Nephron (organoid): ENCODE results near the gene MNAT1.
A peak's percentile ranks its signal among the peaks of the same experiment; 100 is the strongest.

Experiments
- H3K27ac Mint-ChIP-seq, 3 experiments: 2 replicates each; pipeline ENCODE4 v1.8.0; 2020; ENCODE audit warnings: mixed read lengths in 3 of 3, mild to moderate bottlenecking in 2 of 3, moderate library complexity in 1 of 3
- H3K27me3 Mint-ChIP-seq: 2 replicates; pipeline ENCODE4 v1.8.0; 2021; ENCODE audit warnings: low read depth, mild to moderate bottlenecking, moderate library complexity, mixed read lengths
- H3K36me3 Mint-ChIP-seq: 2 replicates; pipeline ENCODE4 v1.8.0; 2020; ENCODE audit warnings: low read depth, mixed read lengths
- H3K4me1 Mint-ChIP-seq: 2 replicates; pipeline ENCODE4 v1.8.0; 2020; ENCODE audit warnings: mixed read lengths
- H3K4me3 Mint-ChIP-seq, 3 experiments: 2 replicates each; pipeline ENCODE4 v1.8.0; 2020; ENCODE audit warnings: mild to moderate bottlenecking in 3 of 3, mixed read lengths in 3 of 3, moderate library complexity in 2 of 3
- H3K9me3 Mint-ChIP-seq: 2 replicates; pipeline ENCODE4 v1.8.0; 2020; ENCODE audit warnings: mixed read lengths
- TF ChIP-seq, protein P1 (sequence below), 3 experiments: fragments of 200-600 bp; sonication (generic); IDR thresholded peaks; one replicate each; pipeline ENCODE4 v1.5.0; 2021; ENCODE audit warnings: antibody characterized with exemption in 3 of 3; ENCODE audit not compliant: unreplicated experiment in 3 of 3

MNAT1 gene

DNA sequence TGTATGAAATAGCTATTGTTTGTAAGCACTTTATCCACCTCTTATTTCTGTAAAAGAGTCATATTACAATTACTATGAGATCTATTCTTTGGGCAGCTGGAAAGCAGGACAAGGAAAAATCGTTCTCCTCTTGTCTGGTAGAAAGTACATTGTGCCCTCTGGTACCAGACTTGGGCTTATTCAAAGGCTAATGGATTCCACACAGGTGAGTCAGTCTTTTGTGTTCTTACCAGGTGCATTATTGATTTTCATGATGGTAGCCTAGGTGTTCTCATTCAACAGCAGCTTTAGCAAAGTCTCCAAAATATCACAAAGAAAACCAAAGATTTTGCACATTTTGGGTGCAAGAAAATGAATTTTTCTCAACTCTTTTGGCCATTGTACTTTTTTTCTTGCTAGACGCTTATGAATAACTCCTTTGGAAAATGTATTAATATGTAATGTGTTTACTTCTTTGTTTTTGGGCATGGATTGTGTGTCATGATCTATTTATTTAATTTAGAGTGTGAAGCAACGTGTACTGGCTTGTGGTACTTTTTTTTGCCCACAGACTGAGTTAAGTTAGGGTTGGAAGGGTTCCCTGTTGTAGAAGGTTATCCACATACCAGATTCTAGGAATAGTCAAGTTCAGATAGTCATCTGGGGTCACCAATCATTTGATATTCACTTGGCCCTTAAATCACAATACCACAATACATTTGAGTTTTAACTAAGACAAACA, 26.2 kb downstream of the MNAT1 start:
- Mint-ChIP-seq H3K4me1 (peaks cover 64% of the 10 kb centered on the region), H3K27me3 (no peaks in the 10 kb centered on the region), H3K4me3 (no peak overlapping the region), H3K36me3 (peaks cover 4% of the 10 kb centered on the region), H3K9me3 (no peaks in the 10 kb centered on the region), H3K27ac (peak overlapping the region in 2 of 3 experiments; percentile 39 to 64)
- TF ChIP-seq, protein P1, sequence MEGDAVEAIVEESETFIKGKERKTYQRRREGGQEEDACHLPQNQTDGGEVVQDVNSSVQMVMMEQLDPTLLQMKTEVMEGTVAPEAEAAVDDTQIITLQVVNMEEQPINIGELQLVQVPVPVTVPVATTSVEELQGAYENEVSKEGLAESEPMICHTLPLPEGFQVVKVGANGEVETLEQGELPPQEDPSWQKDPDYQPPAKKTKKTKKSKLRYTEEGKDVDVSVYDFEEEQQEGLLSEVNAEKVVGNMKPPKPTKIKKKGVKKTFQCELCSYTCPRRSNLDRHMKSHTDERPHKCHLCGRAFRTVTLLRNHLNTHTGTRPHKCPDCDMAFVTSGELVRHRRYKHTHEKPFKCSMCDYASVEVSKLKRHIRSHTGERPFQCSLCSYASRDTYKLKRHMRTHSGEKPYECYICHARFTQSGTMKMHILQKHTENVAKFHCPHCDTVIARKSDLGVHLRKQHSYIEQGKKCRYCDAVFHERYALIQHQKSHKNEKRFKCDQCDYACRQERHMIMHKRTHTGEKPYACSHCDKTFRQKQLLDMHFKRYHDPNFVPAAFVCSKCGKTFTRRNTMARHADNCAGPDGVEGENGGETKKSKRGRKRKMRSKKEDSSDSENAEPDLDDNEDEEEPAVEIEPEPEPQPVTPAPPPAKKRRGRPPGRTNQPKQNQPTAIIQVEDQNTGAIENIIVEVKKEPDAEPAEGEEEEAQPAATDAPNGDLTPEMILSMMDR (IDR thresholded peaks at IDR 0.05; ENCODE audit: unreplicated experiment in 3 of 3) = no peak

DNA sequence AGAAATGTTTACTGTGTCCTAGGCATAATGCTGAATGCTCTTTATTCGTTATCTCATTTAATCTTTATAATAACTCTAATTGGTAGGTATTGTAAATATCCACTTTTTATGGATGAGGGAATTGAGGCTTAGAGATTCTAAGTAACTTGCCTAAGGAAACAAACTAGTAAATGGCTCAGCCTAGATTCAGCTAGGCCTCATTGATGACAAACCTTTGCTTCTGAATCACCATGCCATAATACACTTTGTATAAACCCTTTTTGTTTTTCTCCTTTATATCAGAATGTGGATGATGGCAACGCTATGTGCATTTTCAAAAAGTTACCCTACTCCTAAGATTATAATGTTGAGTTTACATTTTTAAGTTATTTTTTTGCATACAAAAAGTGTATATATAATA, 34.0 kb downstream of the MNAT1 start:
- Mint-ChIP-seq H3K36me3 (peaks cover 4% of the 10 kb centered on the region), H3K27ac (no peak overlapping the region), H3K27me3 (no peaks in the 10 kb centered on the region), H3K4me3 (no peak overlapping the region), H3K4me1 (no peaks in the 10 kb centered on the region), H3K9me3 (no peaks in the 10 kb centered on the region)
- TF ChIP-seq, protein P1 (IDR thresholded peaks at IDR 0.05; ENCODE audit: unreplicated experiment in 3 of 3) = no peak

DNA sequence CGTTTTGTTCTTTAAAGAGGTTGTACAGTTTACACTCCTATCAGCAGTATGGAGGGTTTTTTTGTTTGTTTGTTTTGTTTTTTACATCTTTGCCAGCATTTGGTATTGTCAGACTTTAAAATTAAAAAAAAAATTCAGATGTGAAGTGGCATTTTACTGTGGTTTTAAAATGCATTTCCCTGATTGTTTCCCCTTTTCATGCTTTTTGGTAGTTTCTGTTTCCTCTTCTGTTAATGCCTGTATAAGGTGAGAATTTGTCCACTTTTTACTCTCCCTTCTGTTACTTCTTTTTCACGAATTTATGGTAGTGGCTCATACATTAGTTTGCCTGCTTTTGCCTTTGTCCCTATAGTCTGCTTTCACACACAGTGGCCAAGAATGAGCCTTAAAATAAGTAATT, 36.6 kb downstream of the MNAT1 start:
- no peak overlapping the region for H3K4me3 Mint-ChIP-seq
- no peaks in the 10 kb centered on the region for H3K4me1 Mint-ChIP-seq
- H3K27ac Mint-ChIP-seq = no peak overlapping the region
- TF ChIP-seq, protein P1 (IDR thresholded peaks at IDR 0.05; ENCODE audit: unreplicated experiment in 3 of 3) = no peak
- H3K9me3 Mint-ChIP-seq = no peaks in the 10 kb centered on the region
- no peaks in the 10 kb centered on the region for H3K27me3 Mint-ChIP-seq
- H3K36me3 Mint-ChIP-seq = no peaks in the 10 kb centered on the region

DNA sequence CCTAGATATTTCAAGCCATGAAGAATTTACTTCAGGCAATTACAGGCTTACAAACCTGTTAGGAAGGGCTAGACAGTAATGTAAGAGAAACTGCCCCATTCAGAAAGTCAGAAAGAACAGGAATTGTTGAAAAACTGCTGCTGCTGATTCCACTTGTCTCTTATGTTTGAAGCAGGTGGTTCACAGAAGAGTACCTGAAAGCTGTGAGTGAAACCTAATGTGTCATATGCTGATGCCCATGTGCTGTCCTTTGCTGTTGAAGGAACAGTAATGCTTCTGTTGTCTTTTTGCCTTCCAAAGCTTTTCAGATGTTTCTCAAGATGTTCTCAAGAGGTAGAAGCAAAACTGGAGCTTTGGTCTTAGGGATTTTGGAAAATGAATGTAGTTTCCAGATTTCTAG, 39.0 kb downstream of the MNAT1 start:
- H3K4me1 Mint-ChIP-seq = no peaks in the 10 kb centered on the region
- TF ChIP-seq, protein P1 (IDR thresholded peaks at IDR 0.05; ENCODE audit: unreplicated experiment in 3 of 3) = no peak
- H3K4me3 Mint-ChIP-seq = no peak overlapping the region
- no peaks in the 10 kb centered on the region for H3K9me3 Mint-ChIP-seq
- H3K27ac Mint-ChIP-seq = no peak overlapping the region
- no peaks in the 10 kb centered on the region for H3K27me3 Mint-ChIP-seq
- H3K36me3 Mint-ChIP-seq = no peaks in the 10 kb centered on the region

DNA sequence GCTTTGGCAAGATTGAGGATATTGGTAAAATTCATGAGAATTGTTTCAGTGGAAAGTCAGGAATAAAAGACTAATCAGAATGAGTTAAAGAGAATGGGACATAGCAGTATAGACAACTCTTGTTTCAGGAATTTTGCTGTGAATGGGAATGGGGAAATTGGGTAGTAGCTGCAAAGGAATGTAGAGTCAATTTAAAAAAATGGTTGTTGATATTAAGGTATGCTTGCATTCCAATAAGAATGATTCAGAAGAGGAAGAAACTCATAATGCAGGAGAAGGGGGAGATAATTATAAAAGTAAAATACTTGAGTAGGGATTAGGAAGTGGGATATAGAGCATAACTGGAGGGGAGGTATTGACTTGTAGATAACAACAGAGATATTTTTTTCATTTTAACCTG, 40.7 kb downstream of the MNAT1 start:
- Mint-ChIP-seq H3K27me3 (no peaks in the 10 kb centered on the region), H3K27ac (no peak overlapping the region), H3K36me3 (no peaks in the 10 kb centered on the region), H3K4me1 (no peaks in the 10 kb centered on the region), H3K4me3 (no peak overlapping the region), H3K9me3 (no peaks in the 10 kb centered on the region)
- TF ChIP-seq, protein P1 (IDR thresholded peaks at IDR 0.05; ENCODE audit: unreplicated experiment in 3 of 3) = no peak
